Activated T-cell treated with anti-CD3 and anti-CD28 coated beads, Interleukin-2, amount 50 U/mL, for 48 hours (primary cell): ENCODE results near the gene EIF3C.
A peak's percentile ranks its signal among the peaks of the same experiment; 100 is the strongest.
"Not testable (repeated sequence)": the region's sequence is repeated elsewhere in the genome, so short reads cannot be mapped to it uniquely, and the experiment has no call there.

Source experiments
- DNase-seq, 2 experiments: peaks; one replicate each; pipeline ENCODE4 v3.0.0-alpha.2; 2020

The EIF3C gene, protein sequence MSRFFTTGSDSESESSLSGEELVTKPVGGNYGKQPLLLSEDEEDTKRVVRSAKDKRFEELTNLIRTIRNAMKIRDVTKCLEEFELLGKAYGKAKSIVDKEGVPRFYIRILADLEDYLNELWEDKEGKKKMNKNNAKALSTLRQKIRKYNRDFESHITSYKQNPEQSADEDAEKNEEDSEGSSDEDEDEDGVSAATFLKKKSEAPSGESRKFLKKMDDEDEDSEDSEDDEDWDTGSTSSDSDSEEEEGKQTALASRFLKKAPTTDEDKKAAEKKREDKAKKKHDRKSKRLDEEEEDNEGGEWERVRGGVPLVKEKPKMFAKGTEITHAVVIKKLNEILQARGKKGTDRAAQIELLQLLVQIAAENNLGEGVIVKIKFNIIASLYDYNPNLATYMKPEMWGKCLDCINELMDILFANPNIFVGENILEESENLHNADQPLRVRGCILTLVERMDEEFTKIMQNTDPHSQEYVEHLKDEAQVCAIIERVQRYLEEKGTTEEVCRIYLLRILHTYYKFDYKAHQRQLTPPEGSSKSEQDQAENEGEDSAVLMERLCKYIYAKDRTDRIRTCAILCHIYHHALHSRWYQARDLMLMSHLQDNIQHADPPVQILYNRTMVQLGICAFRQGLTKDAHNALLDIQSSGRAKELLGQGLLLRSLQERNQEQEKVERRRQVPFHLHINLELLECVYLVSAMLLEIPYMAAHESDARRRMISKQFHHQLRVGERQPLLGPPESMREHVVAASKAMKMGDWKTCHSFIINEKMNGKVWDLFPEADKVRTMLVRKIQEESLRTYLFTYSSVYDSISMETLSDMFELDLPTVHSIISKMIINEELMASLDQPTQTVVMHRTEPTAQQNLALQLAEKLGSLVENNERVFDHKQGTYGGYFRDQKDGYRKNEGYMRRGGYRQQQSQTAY

GRCh38 chr16:28711220-28712083 is at the start of gene EIF3C:
Gene EIF3C (plus strand): TSS chr16:28711464. CDS start chr16:28711687, 223 bp downstream.
- DNase-seq, result not testable (repeated sequence)

DNA sequence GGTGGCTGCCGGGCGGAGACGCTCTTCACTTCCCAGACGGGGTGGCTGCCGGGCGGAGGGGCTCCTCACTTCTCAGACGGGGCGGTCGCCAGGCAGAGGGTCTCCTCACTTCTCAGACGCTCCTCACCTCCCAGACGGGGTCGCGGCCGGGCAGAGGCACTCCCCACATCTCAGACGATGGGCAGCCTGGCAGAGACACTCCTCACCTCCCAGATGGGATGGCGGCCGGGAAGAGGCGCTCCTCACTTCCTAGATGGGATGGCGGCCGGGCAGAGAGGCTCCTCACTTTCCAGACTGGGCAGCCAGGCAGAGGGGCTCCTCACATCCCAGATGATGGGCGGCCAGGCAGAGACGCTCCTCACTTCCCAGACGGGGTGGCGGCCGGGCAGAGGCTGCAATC is 45.0 kb upstream of the EIF3C start:
- DNase-seq, result not testable (repeated sequence)

- not testable (repeated sequence) for DNase-seq
These were observed 43.8 kb upstream of the EIF3C start for GRCh38 chr16:28667480-28667879.

DNA sequence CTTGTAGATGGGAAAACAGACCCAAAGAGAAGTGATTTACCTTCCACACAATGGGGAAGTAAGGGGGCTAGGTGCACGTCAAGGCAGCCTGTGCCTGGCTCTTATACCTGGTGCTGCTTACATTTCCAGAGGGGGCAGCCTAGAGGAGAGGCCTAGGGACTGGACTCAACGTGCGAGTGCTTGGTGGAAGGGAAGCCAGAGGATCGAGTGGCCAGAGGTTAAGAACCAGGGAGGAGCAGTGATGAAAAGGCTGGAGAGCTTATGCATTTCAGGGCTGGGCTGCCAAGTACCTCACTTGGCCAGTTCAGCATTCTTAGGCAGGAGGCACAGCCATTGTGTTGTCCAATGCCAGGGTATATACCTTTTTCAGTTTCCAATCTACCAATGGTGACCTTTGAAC is 43.1 kb upstream of the EIF3C start:
- DNase-seq, result not testable (repeated sequence)

GRCh38 chr16:28688327-28688952 is 22.8 kb upstream of the EIF3C start:
- peak in 1 of 2 experiments; percentile 7 for DNase-seq

DNA sequence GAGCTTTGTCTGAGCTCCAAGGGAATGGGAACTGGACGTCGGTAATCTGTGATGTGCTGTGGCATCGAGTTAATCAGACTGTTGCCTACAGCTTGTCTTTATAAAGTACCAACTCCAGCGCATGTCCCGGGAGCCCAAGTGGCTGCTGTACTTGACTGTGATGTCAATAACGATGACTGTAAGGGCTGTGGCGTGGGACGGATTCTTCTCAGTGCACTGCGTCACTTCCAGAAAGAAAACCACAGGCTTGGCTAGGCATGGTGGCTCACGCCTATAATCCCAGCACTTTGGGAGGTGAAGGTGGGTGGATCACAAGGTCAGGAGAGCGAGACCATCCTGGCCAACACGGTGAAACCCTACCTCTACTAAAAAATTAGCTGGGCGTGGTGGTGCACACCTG is 21.8 kb upstream of the EIF3C start:
- DNase-seq, result not testable (repeated sequence)

DNA sequence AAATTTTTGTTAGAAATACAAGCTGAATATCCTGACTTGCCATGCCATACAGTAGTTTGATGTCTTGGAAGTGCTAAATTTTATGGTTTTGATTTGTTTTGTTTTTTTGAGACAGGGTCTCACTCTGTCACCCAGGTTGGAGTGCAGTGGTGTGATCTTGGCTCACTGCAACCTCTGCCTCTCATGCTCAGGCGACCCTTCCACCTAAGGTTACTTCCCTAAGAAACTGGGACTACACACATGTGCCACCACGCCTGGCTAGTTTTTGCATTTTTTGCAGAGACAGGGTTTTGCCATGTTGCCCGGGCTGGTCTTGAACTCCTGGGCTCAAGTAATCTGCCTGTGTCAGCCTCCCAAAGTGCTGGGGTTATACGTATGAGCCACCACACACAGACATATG is 19.5 kb upstream of the EIF3C start:
- not testable (repeated sequence) for DNase-seq

- DNase-seq, result not testable (repeated sequence)
These were observed 17.9 kb upstream of the EIF3C start for GRCh38 chr16:28693257-28693950.

GRCh38 chr16:28699792-28700191 is 11.5 kb upstream of the EIF3C start:
- not testable (repeated sequence) for DNase-seq

DNA sequence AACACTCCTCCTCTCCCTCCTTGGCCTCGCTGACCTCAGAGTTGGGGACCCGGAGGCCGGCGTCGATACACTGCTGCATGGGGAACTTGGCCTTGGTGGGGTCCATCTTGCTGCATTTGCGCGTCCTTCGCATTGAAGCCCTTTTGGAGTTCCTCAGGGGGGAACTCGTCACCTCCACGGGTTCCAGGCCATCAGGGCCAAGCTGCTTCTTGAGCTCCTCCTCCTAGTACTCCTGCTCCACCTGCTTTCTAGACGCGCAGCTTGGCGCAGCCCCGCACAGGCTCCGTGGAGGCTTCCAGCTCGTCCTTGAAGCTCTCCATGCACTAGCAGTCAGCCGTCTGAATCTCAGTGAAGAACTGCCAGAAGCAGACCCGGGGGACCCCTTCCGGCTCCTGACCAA is 10.9 kb upstream of the EIF3C start:
- not testable (repeated sequence) for DNase-seq

GRCh38 chr16:28701384-28701783 is 9.9 kb upstream of the EIF3C start:
- not testable (repeated sequence) for DNase-seq

- DNase-seq, result not testable (repeated sequence)
These were observed 7.0 kb upstream of the EIF3C start for GRCh38 chr16:28704246-28704645.

DNA sequence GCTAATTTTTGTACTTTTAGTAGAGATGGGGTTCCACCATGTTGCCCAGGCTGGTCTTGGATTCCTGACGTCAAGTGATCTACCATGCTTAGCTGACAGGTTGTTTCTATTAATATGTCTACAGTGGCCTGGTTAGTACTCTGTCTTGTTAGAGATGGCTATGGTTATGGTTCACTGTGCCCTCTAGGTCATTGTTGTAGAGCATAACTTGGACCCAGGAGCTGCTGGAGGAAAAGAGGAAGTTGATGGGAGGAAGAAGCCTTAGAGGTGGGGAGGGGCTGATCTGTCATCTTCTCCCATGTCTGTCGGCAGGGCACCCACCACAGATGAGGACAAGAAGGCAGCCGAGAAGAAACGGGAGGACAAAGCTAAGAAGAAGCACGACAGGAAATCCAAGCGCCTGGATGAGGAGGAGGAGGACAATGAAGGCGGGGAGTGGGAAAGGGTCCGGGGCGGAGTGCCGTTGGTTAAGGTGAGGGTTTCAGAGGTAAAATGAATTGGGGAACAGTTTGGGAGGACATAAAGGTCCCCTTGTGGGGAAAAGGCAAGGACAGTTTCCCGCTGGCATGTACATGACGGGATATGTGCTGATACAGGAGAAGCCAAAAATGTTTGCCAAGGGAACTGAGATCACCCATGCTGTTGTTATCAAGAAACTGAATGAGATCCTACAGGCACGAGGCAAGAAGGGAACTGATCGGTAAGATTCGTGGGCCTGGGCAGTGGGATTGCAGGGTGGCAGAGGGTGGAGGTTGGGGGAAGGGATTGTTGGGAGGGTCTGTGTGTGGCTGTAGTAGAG is 11.8 kb downstream of the EIF3C start:
- not testable (repeated sequence) for DNase-seq

DNA sequence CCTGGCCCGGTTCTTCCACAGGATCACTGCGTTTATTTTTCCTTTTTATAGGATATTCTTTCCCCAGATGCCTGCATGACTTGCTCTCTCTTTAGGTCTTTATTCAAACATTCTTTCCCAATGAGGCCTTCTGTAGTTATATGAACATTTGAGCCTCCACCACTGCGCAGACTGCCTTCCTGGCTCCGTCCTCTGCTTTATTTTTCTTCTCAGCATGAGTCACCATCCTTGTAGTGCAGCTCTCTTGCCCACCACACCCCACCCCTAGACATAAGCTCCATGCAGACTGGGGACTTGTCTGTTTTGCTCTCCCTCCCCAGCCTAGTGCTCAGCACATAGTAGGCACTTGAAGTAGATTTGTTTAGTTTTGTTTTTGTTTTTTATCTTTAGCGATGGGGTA is 20.0 kb downstream of the EIF3C start:
- DNase-seq, result not testable (repeated sequence)

- DNase-seq, result not testable (repeated sequence)
These were observed 21.3 kb downstream of the EIF3C start for GRCh38 chr16:28732455-28733124.

DNA sequence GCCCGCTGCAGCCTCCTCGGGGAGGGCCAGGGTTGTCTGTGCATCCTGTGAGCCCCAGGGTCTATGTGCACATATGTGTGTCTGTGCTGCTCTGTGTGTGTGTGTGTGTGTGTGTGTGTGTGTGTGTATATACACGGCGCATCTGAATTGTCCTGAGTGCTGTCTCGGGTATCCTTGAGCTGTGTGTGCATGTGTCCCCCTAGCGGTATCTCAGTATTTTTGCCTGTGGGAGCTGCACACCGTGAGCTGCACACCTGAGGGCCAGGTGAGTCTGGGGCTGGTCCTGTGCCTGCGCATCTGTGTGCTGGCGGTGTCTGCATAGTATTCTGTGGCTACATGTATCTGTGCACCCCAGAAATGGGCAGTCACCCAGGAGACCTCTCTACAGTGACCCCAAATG is 28.5 kb downstream of the EIF3C start:
- DNase-seq, result not testable (repeated sequence)

DNA sequence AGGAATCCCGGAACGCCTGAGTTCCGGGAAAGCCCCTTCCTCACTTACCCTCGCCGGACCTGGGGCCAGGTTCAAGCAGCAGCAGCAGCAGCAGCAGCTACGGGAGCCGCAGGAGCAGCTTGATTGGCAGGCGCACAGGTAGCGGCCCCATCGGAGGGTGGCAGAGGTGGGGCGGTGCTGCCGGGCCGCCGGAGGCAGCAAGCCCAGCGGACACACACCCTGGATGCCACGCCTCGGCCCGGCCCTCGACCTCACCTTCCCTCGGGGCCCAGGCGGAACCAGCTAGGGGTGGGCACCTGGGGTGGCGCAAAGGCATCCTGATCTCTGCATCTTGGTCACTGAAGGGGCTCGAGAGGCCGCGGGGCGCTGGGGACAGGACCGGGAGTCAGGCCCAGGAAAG is 29.4 kb downstream of the EIF3C start:
- DNase-seq, result not testable (repeated sequence)

DNA sequence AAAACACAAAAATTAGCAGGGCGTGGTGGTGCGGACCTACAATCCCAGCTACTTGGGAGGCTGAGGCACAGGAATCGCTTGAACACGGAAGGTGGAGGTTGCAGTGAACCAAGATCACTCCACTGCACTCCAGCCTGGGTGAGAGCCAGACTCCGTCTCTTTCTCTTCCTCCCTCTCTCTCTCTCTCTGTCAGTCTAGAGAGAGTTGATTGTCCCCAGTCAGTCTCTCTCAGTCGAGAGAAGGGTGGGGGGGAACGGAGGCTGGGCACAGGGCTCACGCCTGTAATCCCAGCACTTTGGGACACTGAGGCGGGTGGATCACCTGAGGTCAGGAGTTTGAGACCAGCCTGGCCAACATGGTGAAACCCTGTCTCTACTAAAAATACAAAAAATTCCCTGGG is 30.0 kb downstream of the EIF3C start:
- DNase-seq, result not testable (repeated sequence)

GRCh38 chr16:28746618-28747350 is 35.5 kb downstream of the EIF3C start:
- DNase-seq, result not testable (repeated sequence)
